H1 (cell line): ENCODE results near the gene GTF2F2. TPM values are rescaled to one million over a fixed set of nuclear protein-coding genes. Genes with fewer than 3 reads are reported as not detected.

Experiments used
- CTCF ChIA-PET: fragments of 300-600 bp; sonication (Branson Sonifier 250); formaldehyde crosslinking; loops from one replicate; lab custom pipeline; 2021; ENCODE audit not compliant: partially characterized antibody; lab: Charles Lee
- POLR2A ChIA-PET: fragments of 300-600 bp; sonication (Branson Sonifier 250); formaldehyde crosslinking; loops from one replicate; lab custom pipeline; 2021; ENCODE audit warnings: inconsistent platforms; ENCODE audit not compliant: partially characterized antibody; lab: Charles Lee
- DNase-seq, 2 experiments: peaks; one replicate each; pipeline versions ENCODE4 v3.0.0 to v3.0.0-alpha.2; 2010 to 2022; ENCODE audit warnings: low spot score in 2 of 2, low read depth in 1 of 2, mixed read lengths in 1 of 2
- FAIRE-seq: peaks from 2 replicates; lab custom pipeline; 2011; peaks lifted over from hg19 to GRCh38; lab: Jason Lieb, UNC
- H2AFZ ChIP-seq: 2 replicates; pipeline ENCODE4 v1.8.1; 2012; ENCODE audit warnings: low read length, inconsistent platforms
- H2AK5ac ChIP-seq: 2 replicates; pipeline ENCODE4 v1.6.1; 2013; ENCODE audit warnings: low read depth, low read length
- H2BK120ac ChIP-seq: replicated peaks from 2 replicates; pipeline ENCODE3; 2013; ENCODE audit warnings: low read depth, low read length, inconsistent platforms
- H2BK12ac ChIP-seq: 2 replicates; pipeline ENCODE4 v1.6.1; 2013; ENCODE audit warnings: low read depth, low read length
- H2BK15ac ChIP-seq: 2 replicates; pipeline ENCODE4 v1.6.1; 2013; ENCODE audit warnings: low read length
- H2BK20ac ChIP-seq: 2 replicates; pipeline ENCODE4 v1.6.1; 2013; ENCODE audit warnings: low read length
- H2BK5ac ChIP-seq: 2 replicates; pipeline ENCODE4 v1.6.1; 2013; ENCODE audit warnings: low read depth, low read length
- H3K14ac ChIP-seq: 2 replicates; pipeline ENCODE4 v1.6.1; 2013; ENCODE audit warnings: inconsistent platforms; ENCODE audit not compliant: insufficient read length
- H3K18ac ChIP-seq: 2 replicates; pipeline ENCODE4 v1.6.1; 2013; ENCODE audit warnings: low read length; ENCODE audit errors: extremely low read depth
- H3K23ac ChIP-seq: 2 replicates; pipeline ENCODE4 v1.6.1; 2013; ENCODE audit warnings: inconsistent platforms; ENCODE audit not compliant: insufficient read length
- H3K23me2 ChIP-seq: 2 replicates; pipeline ENCODE4 v1.6.1; 2013; ENCODE audit warnings: low read depth, low read length
- H3K27ac ChIP-seq: 2 replicates; pipeline ENCODE4 v1.6.1; 2011; ENCODE audit warnings: low read depth, low read length, inconsistent platforms
- H3K27me3 ChIP-seq, 4 experiments: replicated peaks in 1 of 4; 1 replicate in 1 of 4; 2 replicates in 3 of 4; pipeline versions ENCODE4 v1.6.1 to v1.8.1; 2011 to 2013; ENCODE audit warnings: low read length in 3 of 4, mild to moderate bottlenecking in 3 of 4, inconsistent platforms in 2 of 4, mixed read lengths in 2 of 4, moderate library complexity in 1 of 4; ENCODE audit not compliant: control insufficient read depth in 3 of 4, insufficient read depth in 3 of 4; ENCODE audit errors: extremely low read depth in 1 of 4
- H3K36me3 ChIP-seq, 4 experiments: 2 replicates each; pipeline versions ENCODE4 v1.6.1 to v1.8.1; 2011 to 2013; ENCODE audit warnings: mild to moderate bottlenecking in 4 of 4, low read length in 3 of 4, moderate library complexity in 2 of 4, control low read depth in 1 of 4, inconsistent platforms in 1 of 4; ENCODE audit not compliant: insufficient read depth in 4 of 4, control insufficient read depth in 2 of 4
- H3K4ac ChIP-seq: replicated peaks from 2 replicates; pipeline ENCODE3; 2013; ENCODE audit warnings: low read length, low read depth, mixed read lengths, inconsistent platforms; ENCODE audit not compliant: insufficient read length
- H3K4me1 ChIP-seq, 4 experiments: replicated peaks in 1 of 4; 1 replicate in 1 of 4; 2 replicates in 3 of 4; pipeline versions ENCODE4 v1.6.1 to v1.8.1; 2011 to 2013; ENCODE audit warnings: low read length in 3 of 4, inconsistent platforms in 2 of 4, mixed read lengths in 1 of 4; ENCODE audit not compliant: insufficient read depth in 4 of 4, control insufficient read depth in 3 of 4
- H3K4me2 ChIP-seq, 2 experiments: 2 replicates each; pipeline versions ENCODE4 v1.6.1 to v1.8.1; 2011 to 2013; ENCODE audit warnings: low read depth in 2 of 2, low read length in 2 of 2, control low read depth in 1 of 2, inconsistent platforms in 1 of 2, mild to moderate bottlenecking in 1 of 2; ENCODE audit not compliant: insufficient read depth in 1 of 2
- H3K4me3 ChIP-seq, 4 experiments: fragments of 200-600, 300-600 bp in 1 of 4; sonication (generic), shearing (Covaris generic), sonication (Bioruptor Twin) in 1 of 4; 2 replicates each; pipeline versions ENCODE4 v1.5.1 to v1.8.1; 2011 to 2016; ENCODE audit warnings: low read length in 4 of 4, low read depth in 3 of 4, control low read depth in 2 of 4, inconsistent platforms in 2 of 4, mild to moderate bottlenecking in 2 of 4, mixed read lengths in 1 of 4, moderate library complexity in 1 of 4; ENCODE audit not compliant: insufficient read depth in 2 of 4; ENCODE audit errors: extremely low read depth in 1 of 4
- H3K56ac ChIP-seq: replicated peaks from 2 replicates; pipeline ENCODE3; 2013; ENCODE audit warnings: low read depth, mild to moderate bottlenecking, mixed read lengths, low read length, inconsistent platforms; ENCODE audit not compliant: insufficient read length
- H3K79me1 ChIP-seq: 2 replicates; pipeline ENCODE4 v1.6.1; 2013; ENCODE audit warnings: low read depth, low read length, control low read depth
- H3K79me2 ChIP-seq, 2 experiments: 2 replicates each; pipeline versions ENCODE4 v1.6.1 to v1.8.1; 2012 to 2013; ENCODE audit warnings: low read length in 2 of 2, mild to moderate bottlenecking in 2 of 2, inconsistent platforms in 1 of 2; ENCODE audit not compliant: insufficient read depth in 2 of 2, control insufficient read depth in 1 of 2
- H3K9ac ChIP-seq, 4 experiments: replicated peaks in 1 of 4; 1 replicate in 1 of 4; 2 replicates in 3 of 4; pipeline versions ENCODE4 v1.6.1 to v1.8.1; 2011 to 2013; ENCODE audit warnings: low read depth in 3 of 4, low read length in 3 of 4, control low read depth in 2 of 4, mild to moderate bottlenecking in 2 of 4, moderate library complexity in 2 of 4, inconsistent platforms in 1 of 4; ENCODE audit errors: extremely low read depth in 1 of 4
- H3K9me3 ChIP-seq, 2 experiments: 2 replicates each; pipeline versions ENCODE4 v1.6.1 to v1.8.1; 2012 to 2013; ENCODE audit warnings: mild to moderate bottlenecking in 2 of 2, moderate library complexity in 2 of 2, control low read depth in 1 of 2, inconsistent platforms in 1 of 2, low read depth in 1 of 2, low read length in 1 of 2, mixed read lengths in 1 of 2; ENCODE audit not compliant: insufficient read depth in 2 of 2
- H4K20me1 ChIP-seq, 2 experiments: replicated peaks in 1 of 2; 2 replicates each; pipeline versions ENCODE3 to v1.8.1; 2011 to 2013; ENCODE audit warnings: inconsistent platforms in 2 of 2, low read length in 2 of 2, mild to moderate bottlenecking in 1 of 2; ENCODE audit not compliant: insufficient read depth in 2 of 2, control insufficient read depth in 1 of 2
- H4K5ac ChIP-seq: 2 replicates; pipeline ENCODE4 v1.6.1; 2013; ENCODE audit warnings: low read length, low read depth, mixed read lengths, inconsistent platforms; ENCODE audit not compliant: insufficient read length
- H4K8ac ChIP-seq: 2 replicates; pipeline ENCODE4 v1.8.0; 2013; ENCODE audit warnings: mild to moderate bottlenecking, moderate library complexity, low read length, inconsistent platforms; ENCODE audit not compliant: insufficient read depth; ENCODE audit errors: extremely low read depth
- H4K91ac ChIP-seq: replicated peaks from 2 replicates; pipeline ENCODE3; 2013; ENCODE audit warnings: low read length, mixed read lengths, inconsistent platforms; ENCODE audit not compliant: insufficient read length
- CTBP2 ChIP-seq: IDR thresholded peaks from 2 replicates; pipeline ENCODE4 v1.7.0; 2011; ENCODE audit warnings: borderline replicate concordance, mild to moderate bottlenecking, moderate library complexity, mixed read lengths, low read length; ENCODE audit not compliant: insufficient read depth, insufficient read length
- KDM1A ChIP-seq: fragments of 200-600, 300-600 bp; sonication (generic); IDR thresholded peaks from 2 replicates; pipeline ENCODE4 v1.7.1; 2016; ENCODE audit warnings: mild to moderate bottlenecking, low read length, borderline replicate concordance
- POLR2AphosphoS5 ChIP-seq: IDR thresholded peaks from 2 replicates; pipeline ENCODE4 v1.6.1; 2011; ENCODE audit warnings: low read depth, low read length
- SRF ChIP-seq: IDR thresholded peaks from 2 replicates; pipeline ENCODE4 v1.6.1; 2011; ENCODE audit warnings: mild to moderate bottlenecking, low read depth, low read length, moderate library complexity
- WGBS, 2 experiments: shearing (Covaris generic) in 1 of 2; methylation state at CpG; one replicate each; pipeline versions ENCODE4 v1.1.6 to v1.1.7; 2013 to 2015; ENCODE audit warnings: low lambda C conversion rate in 2 of 2, mixed read lengths in 2 of 2, inconsistent platforms in 1 of 2, low coverage in 1 of 2, missing lambda C conversion rate in 1 of 2; ENCODE audit not compliant: insufficient replicate concordance in 2 of 2, insufficient coverage in 1 of 2, insufficient read length in 1 of 2; ENCODE audit errors: extremely low coverage in 1 of 2, missing lambda C conversion rate in 1 of 2; 5-methylcytosine and 5-hydroxymethylcytosine counted together
- polyA plus RNA-seq, 7 experiments: library from polyadenylated mRNA; depleted of rRNA in 3 of 7; stranded (reverse) in 5 of 7; unstranded in 2 of 7; fragments of >200 nt in 5 of 7; fragments of 200-250 nt in 2 of 7; gene quantifications; 1 replicate in 5 of 7; 2 replicates in 1 of 7; 4 replicates in 1 of 7; pipeline versions ENCODE4 v1.2.1 to v1.2.3, GENCODE V29; 2011 to 2013; ENCODE audit warnings: missing spikeins in 2 of 7, mixed read lengths in 2 of 7
- total RNA-seq: library from RNA; stranded (reverse); fragmentation: NEBNext Ultra II Directional; extraction: Animal tissue kit (Norgen Biotek cat#: 25700); gene quantifications from 2 replicates; pipeline ENCODE4 v1.2.1, GENCODE V29; 2021

Gene GTF2F2
- total and polyA plus RNA-seq, 2 of the 8 experiments (the other 6 are each of a cell fraction or from before 2014, with no cell fraction given): 10.8 to 31.1 TPM

DNA sequence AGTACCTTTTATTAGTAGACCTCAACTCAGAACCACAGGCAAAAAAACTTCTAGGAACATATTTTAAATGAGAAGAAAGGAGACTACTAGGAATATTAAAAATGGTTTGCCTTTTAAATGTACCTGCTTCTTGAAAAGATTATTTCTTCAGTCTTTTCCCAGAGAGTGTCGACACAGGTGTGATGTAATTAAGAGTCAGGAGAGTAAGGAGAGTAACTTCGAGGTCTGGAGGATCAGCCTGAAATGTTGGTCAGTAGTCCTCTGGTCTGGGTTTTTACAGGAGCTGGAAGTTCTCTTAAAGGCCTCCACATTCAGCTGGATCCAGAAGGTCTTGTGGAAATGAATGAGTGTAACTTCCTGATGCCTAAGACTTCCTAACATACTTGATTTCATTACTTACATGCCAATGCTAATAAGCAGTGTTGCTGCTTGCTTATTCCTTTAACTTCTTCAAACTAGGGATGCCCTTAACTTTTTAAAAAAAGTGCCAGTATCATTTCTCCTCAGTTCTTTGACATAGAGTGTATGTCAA is 80.5 kb downstream of the GTF2F2 start, which contains the start of gene KCTD4:
KCTD4 (minus strand) TSS at position 345 of the 532 bp plus-strand sequence. CDS start 6,478 bp downstream, outside the sequence.
- Histone ChIP-seq H3K27ac (no peak within 1 kb of the TSS), H2AFZ (no peak within 1 kb of the TSS), H3K4ac (no peak within 1 kb of the TSS), H3K14ac (no peak within 1 kb of the TSS), H4K8ac (no peak within 1 kb of the TSS), H2BK12ac (no peak within 1 kb of the TSS), H2BK20ac (no peak within 1 kb of the TSS), H3K79me2 (0 out of 4 replicates have a peak, but pooled peaks cover 0 to 3% of the 10 kb centered on the region in 2 experiments), H2AK5ac (no peak within 1 kb of the TSS), H3K4me2 (no peak within 1 kb of the TSS), H3K23ac (no peak within 1 kb of the TSS), H3K4me1 (peaks cover 0 to 3% (median 0%) of the 10 kb centered on the region in 4 experiments; a peak in 2 of 7 replicates), H3K79me1 (no peaks in the 10 kb centered on the region; the same call in 1 of the 2 replicates), H2BK5ac (no peak within 1 kb of the TSS), H4K5ac (no peak within 1 kb of the TSS), H3K4me3 (no peak within 1 kb of the TSS), H3K36me3 (no peaks in the 10 kb centered on the region), H3K9ac (no peak within 1 kb of the TSS), H2BK15ac (no peak within 1 kb of the TSS), H4K20me1 (peaks cover 0 to 2% of the 10 kb centered on the region in 2 experiments), H3K56ac (no peak within 1 kb of the TSS), H3K9me3 (no peaks in the 10 kb centered on the region), H3K27me3 (no peaks in the 10 kb centered on the region), H4K91ac (no peak within 1 kb of the TSS), H3K18ac (no peak within 1 kb of the TSS), H3K23me2 (no peaks in the 10 kb centered on the region), H2BK120ac (no peak within 1 kb of the TSS)
- ChIA-PET POLR2A (interaction anchor here (1.1 kb wide), 1 partner anchor 140 kb away, joined by 3 read pairs; the partner anchor contains the start of gene TPT1), CTCF (interaction anchor here (0.6 to 1.2 kb wide), 2 partner anchors 80 to 164 kb away, joined by 3 read pairs; no protein-coding TSS in a partner anchor)
- 91% methylated on average over 2 of the region's 2 CpGs; no CpG with 5 or more reads in 1 of the 2 experiments for WGBS, 2 experiments
- TF ChIP-seq CTBP2 (no peak), KDM1A (no peak), SRF (no peak), POLR2AphosphoS5 (no peak)
- DNase-seq (no peak), FAIRE-seq (no peak)
